Ovary (tissue), 9 donors: Measurements from ENCODE around the gene GRK5. TPM values are rescaled to one million over a fixed set of nuclear protein-coding genes. Genes with fewer than 3 reads are reported as not detected.

Experiments used
- DNase-seq, 5 donors: peaks; one replicate each; pipeline ENCODE4 v3.0.0-alpha.2; 2019 to 2020
- H3K27ac ChIP-seq, 2 donors: fragments of 200-600 bp; one replicate each; pipeline versions ENCODE4 v1.5.1 to v1.8.0; 2019 to 2022
- H3K27me3 ChIP-seq: fragments of 200-600 bp; one replicate; pipeline ENCODE4 v1.8.0; 2022
- H3K36me3 ChIP-seq: fragments of 200-600 bp; sonication (generic); one replicate; pipeline ENCODE4 v1.5.1; 2019
- H3K4me1 ChIP-seq: one replicate; pipeline ENCODE4 v1.8.1; 2013; ENCODE audit warnings: mild to moderate bottlenecking, moderate library complexity; ENCODE audit not compliant: insufficient read depth
- H3K4me3 ChIP-seq: fragments of 200-600 bp; sonication (generic); one replicate; pipeline ENCODE4 v1.5.1; 2017
- H3K9me3 ChIP-seq, 2 donors: fragments of 200-600 bp in 1 of 2; sonication (generic) in 1 of 2; one replicate each; pipeline versions ENCODE4 v1.5.1 to v1.8.1; 2013 to 2019; ENCODE audit warnings: mild to moderate bottlenecking in 1 of 2, moderate library complexity in 1 of 2
- CTCF ChIP-seq, 3 donors: fragments of 450-650 bp in 2 of 3; fragments of 200-600 bp in 1 of 3; IDR thresholded peaks; one replicate each; pipeline versions ENCODE4 v1.5.1 to v1.8.0; 2016 to 2022; ENCODE audit warnings: antibody characterized with exemption in 3 of 3, mild to moderate bottlenecking in 1 of 3
- EP300 ChIP-seq: sonication (generic); formaldehyde crosslinking; IDR thresholded peaks from one replicate; pipeline ENCODE4 v1.6.1; 2017; ENCODE audit warnings: antibody characterized with exemption
- POLR2A ChIP-seq: fragments of 450-650 bp; IDR thresholded peaks from one replicate; pipeline ENCODE4 v1.6.1; 2017; ENCODE audit warnings: antibody characterized with exemption, mild to moderate bottlenecking, moderate library complexity
- WGBS, 3 donors: extraction: QIAGEN DNeasy Blood & Tissue Kit in 1 of 3; methylation state at CpG; one replicate each; pipeline versions ENCODE4 v1.1.5 to v1.1.7; 2013 to 2017; 5-methylcytosine and 5-hydroxymethylcytosine counted together
- intact Hi-C, 4 donors: fragments of 100-400 bp; cut with DNase I; formaldehyde crosslinking; loops; one replicate each; pipeline versions ENCODE4 v1.11.0 to v1.15.1; 2022 to 2023
- polyA plus RNA-seq, 2 donors: library from polyadenylated mRNA; stranded (reverse); fragments of 200-250 nt in 1 of 2; fragments of 350-450 nt in 1 of 2; fragmentation: Illumina TruSeq in 1 of 2; extraction: RNeasy Lipid Tissue Mini Kit (QIAGEN cat#74804) in 1 of 2; gene quantifications; one replicate each; pipeline ENCODE4 v1.2.3, GENCODE V29; 2013 to 2014
- total RNA-seq, 7 donors: library from RNA; depleted of rRNA in 2 of 7; stranded (reverse); fragments of >200 nt in 2 of 7; fragmentation: NEBNext Ultra II Directional in 3 of 7; extraction: Animal tissue kit (Norgen Biotek cat#: 25700) in 3 of 7; gene quantifications; one replicate each; pipeline versions ENCODE4 v1.1.0 to v1.2.4, GENCODE V29; 2016 to 2023
- donor health status: DM: no; HTN: no; CAD: no; lungs with moderate emphysema.
- donor health status: DM: no; HTN: no; CAD: no.
- donor health status: Bipolar disorder and iron deficiency.
- donor health status: DM: yes; HTN: yes; CAD: no.
- donor health status: DM: no; HTN: no; CAD: no.
- donor health status: DM: yes; HTN: yes; CAD: no.

Gene GRK5
- total and polyA plus RNA-seq, 9 donors = 10.0 to 115 (median 38.2) TPM

- H3K4me1 ChIP-seq = peaks cover 69% of the 10 kb centered on the region
Measured at GRCh38 chr10:119285495-119286267, 78.3 kb downstream of the GRK5 start.

GRCh38 chr10:119286516-119286915 is 79.1 kb downstream of the GRK5 start:
- 85 to 88% (median 87%) methylated on average over 6 of the region's 6 CpGs for WGBS, 3 donors
- H3K9me3 ChIP-seq = no peaks in the 10 kb centered on the region
- H3K4me1 ChIP-seq = peaks cover 68% of the 10 kb centered on the region
- H3K36me3 ChIP-seq = no peaks in the 10 kb centered on the region
- no peak overlapping the region for H3K4me3 ChIP-seq
- no peak for DNase-seq
- H3K27ac ChIP-seq = peak overlapping the region in 1 of 2 donors; percentile 87
- TF ChIP-seq CTCF (IDR thresholded peaks at IDR 0.05) (no peak), POLR2A (no peak), EP300 (no peak)
- intact Hi-C loops = loop anchor here in 2 of 4 donors (10.0 kb wide), 2 partner anchors 72 to 128 kb away; no protein-coding TSS in a partner anchor
- H3K27me3 ChIP-seq = no peaks in the 10 kb centered on the region

More at GRCh38 chr10:119285495-119286267, 78.3 kb downstream of the GRK5 start:
- no peak for DNase-seq
- Histone ChIP-seq H3K27ac (peak overlapping the region; percentile 9 to 87), H3K36me3 (no peaks in the 10 kb centered on the region), H3K4me3 (no peak overlapping the region), H3K9me3 (no peaks in the 10 kb centered on the region), H3K27me3 (no peaks in the 10 kb centered on the region)
- 47 to 51% (median 49%) methylated on average over 9 of the region's 9 CpGs for WGBS, 3 donors
- intact Hi-C loops = loop anchor here in 2 of 4 donors (10.0 kb wide), 2 partner anchors 71 to 129 kb away; no protein-coding TSS in a partner anchor
- TF ChIP-seq POLR2A = no peak
- no peak for TF ChIP-seq CTCF (IDR thresholded peaks at IDR 0.05)
- TF ChIP-seq EP300 = no peak

- no peak for TF ChIP-seq EP300
- no peak for TF ChIP-seq CTCF (IDR thresholded peaks at IDR 0.05)
- no peak for TF ChIP-seq POLR2A
- WGBS, 3 donors = 92 to 97% (median 94%) methylated on average over 2 of the region's 2 CpGs
- Histone ChIP-seq H3K9me3 (no peaks in the 10 kb centered on the region), H3K27me3 (no peaks in the 10 kb centered on the region), H3K4me1 (peaks cover 62% of the 10 kb centered on the region), H3K27ac (peak overlapping the region in 1 of 2 donors; percentile 87), H3K4me3 (no peak overlapping the region), H3K36me3 (no peaks in the 10 kb centered on the region)
- no peak for DNase-seq
- intact Hi-C loops = loop anchor here in 2 of 4 donors (10.0 kb wide), 2 partner anchors 72 to 128 kb away; no protein-coding TSS in a partner anchor
Measured at GRCh38 chr10:119286983-119287633, 79.7 kb downstream of the GRK5 start.

- DNase-seq = peak in 2 of 5 donors; percentile 61 to 73
Measured at GRCh38 chr10:119288574-119289001, 81.2 kb downstream of the GRK5 start.

More at GRCh38 chr10:119288574-119289001, 81.2 kb downstream of the GRK5 start:
- H3K27ac ChIP-seq = peak overlapping the region in 1 of 2 donors; percentile 87
- no peaks in the 10 kb centered on the region for H3K36me3 ChIP-seq
- intact Hi-C loops = loop anchor here in 2 of 4 donors (10.0 kb wide), 2 partner anchors 74 to 126 kb away; no protein-coding TSS in a partner anchor
- H3K4me1 ChIP-seq = peaks cover 54% of the 10 kb centered on the region
- no peaks in the 10 kb centered on the region for H3K9me3 ChIP-seq
- no peaks in the 10 kb centered on the region for H3K27me3 ChIP-seq
- no peak overlapping the region for H3K4me3 ChIP-seq
- TF ChIP-seq EP300 (no peak), POLR2A (no peak), CTCF (IDR thresholded peaks at IDR 0.05) (no peak)
- 35 to 50% (median 37%) methylated on average over 7 of the region's 7 CpGs for WGBS, 3 donors
